ENCODE results near the gene PTPN20. TPM values are rescaled to one million over a fixed set of nuclear protein-coding genes. Genes with fewer than 3 reads are reported as not detected.
"Not testable (repeated sequence)": the region's sequence is repeated elsewhere in the genome, so short reads cannot be mapped to it uniquely, and the experiment has no call there.

PTPN20 gene
- total RNA-seq, 6 donors from 2014 or later, result 1.8 to 19.0 (median 3.4) TPM

- H3K9me3 ChIP-seq, H3K4me3 ChIP-seq, H3K27ac ChIP-seq, H3K4me1 ChIP-seq, DNase-seq, H3K36me3 ChIP-seq, H3K27me3 ChIP-seq: not testable (repeated sequence)
- ATAC-seq (ENCODE audit: low FRiP score in 2 of 2), result peak; percentile 91 to 97
- WGBS, 2 donors, result no CpG with 5 or more reads among the region's 10 CpGs
Measured at GRCh38 chr10:46987233-46987924, 76.2 kb downstream of the PTPN20 start.

GRCh38 chr10:46992803-46993561 lies 81.8 kb downstream of the PTPN20 start:
- Histone ChIP-seq H3K4me3 (no peak overlapping the region), H3K9me3 (no peaks in the 10 kb centered on the region), H3K27me3 (no peaks in the 10 kb centered on the region), H3K27ac (peak overlapping the region in 3 of 4 donors; percentile 21 to 48 (median 30)), H3K36me3 (no peaks in the 10 kb centered on the region), H3K4me1 (peaks cover 0 to 4% (median 0%) of the 10 kb centered on the region in 4 donors)
- 68 to 76% methylated on average over 6 to 7 of the region's 7 CpGs for WGBS, 2 donors
- ATAC-seq (ENCODE audit: low FRiP score in 2 of 2) (peak; percentile 67 to 90), DNase-seq (no peak)
- no peak for TF ChIP-seq POLR2AphosphoS5 (IDR thresholded peaks at IDR 0.05)
- TF ChIP-seq CTCF (IDR thresholded peaks at IDR 0.05), result peak in 2 of 6 experiments; percentile 22 to 25
- TF ChIP-seq EP300 (IDR thresholded peaks at IDR 0.05), result no peak
- TF ChIP-seq POLR2A (IDR thresholded peaks at IDR 0.05), result no peak

- Histone ChIP-seq H3K27ac (no peak overlapping the region), H3K9me3 (no peaks in the 10 kb centered on the region), H3K4me3 (no peak overlapping the region), H3K36me3 (no peaks in the 10 kb centered on the region), H3K27me3 (no peaks in the 10 kb centered on the region), H3K4me1 (peaks cover 0 to 4% (median 0%) of the 10 kb centered on the region in 4 donors)
- ATAC-seq (ENCODE audit: low FRiP score in 2 of 2) (no peak), DNase-seq (no peak)
- TF ChIP-seq POLR2A (IDR thresholded peaks at IDR 0.05) (no peak), CTCF (IDR thresholded peaks at IDR 0.05) (no peak), POLR2AphosphoS5 (IDR thresholded peaks at IDR 0.05) (no peak), EP300 (IDR thresholded peaks at IDR 0.05) (no peak)
- 68 to 72% methylated on average over 2 of the region's 2 CpGs for WGBS, 2 donors
Measured at GRCh38 chr10:46995234-46995633, 84.0 kb downstream of the PTPN20 start.

- ATAC-seq (ENCODE audit: low FRiP score in 2 of 2) (no peak), DNase-seq (no peak)
- H3K9me3 ChIP-seq, result no peaks in the 10 kb centered on the region
- H3K36me3 ChIP-seq, result no peaks in the 10 kb centered on the region
- H3K27ac ChIP-seq, result no peak overlapping the region
- H3K4me1 ChIP-seq, result no peaks in the 10 kb centered on the region
- no peaks in the 10 kb centered on the region for H3K27me3 ChIP-seq
- TF ChIP-seq CTCF (IDR thresholded peaks at IDR 0.05) (no peak), POLR2AphosphoS5 (IDR thresholded peaks at IDR 0.05) (no peak), POLR2A (IDR thresholded peaks at IDR 0.05) (no peak), EP300 (IDR thresholded peaks at IDR 0.05) (no peak)
- H3K4me3 ChIP-seq, result no peak overlapping the region
Measured at GRCh38 chr10:46998192-46998591, 87.0 kb downstream of the PTPN20 start.

GRCh38 chr10:46998595-46998994 lies 87.4 kb downstream of the PTPN20 start:
- H3K9me3 ChIP-seq, result no peaks in the 10 kb centered on the region
- 76 to 92% methylated on average over 2 of the region's 2 CpGs for WGBS, 2 donors
- no peak for ATAC-seq (ENCODE audit: low FRiP score in 2 of 2)

More at GRCh38 chr10:46998595-46998994, 87.4 kb downstream of the PTPN20 start:
- H3K27me3 ChIP-seq, result no peaks in the 10 kb centered on the region
- H3K4me3 ChIP-seq, result no peak overlapping the region
- H3K27ac ChIP-seq, result no peak overlapping the region
- H3K4me1 ChIP-seq, result no peaks in the 10 kb centered on the region
- H3K36me3 ChIP-seq, result no peaks in the 10 kb centered on the region
- TF ChIP-seq POLR2AphosphoS5 (IDR thresholded peaks at IDR 0.05), result no peak
- TF ChIP-seq EP300 (IDR thresholded peaks at IDR 0.05), result no peak
- TF ChIP-seq CTCF (IDR thresholded peaks at IDR 0.05), result no peak
- no peak for TF ChIP-seq POLR2A (IDR thresholded peaks at IDR 0.05)
- DNase-seq, result no peak
